ENCODE data around the gene KRTAP3-1.
"Not testable (repeated sequence)": the region's sequence is repeated elsewhere in the genome, so short reads cannot be mapped to it uniquely, and the experiment has no call there.

KRTAP3-1 gene

GRCh38 chr17:41046735-41047465 lies 38.0 kb upstream of the KRTAP3-1 start, which contains the start of gene KRTAP2-1:
KRTAP2-1 (minus strand) TSS chr17:41047316; CDS start chr17:41047267, 49 bp downstream.
- not testable (repeated sequence) for TF ChIP-seq CTCF (IDR thresholded peaks at IDR 0.05)

- no peak for TF ChIP-seq CTCF (IDR thresholded peaks at IDR 0.05)
Observed at GRCh38 chr17:41042953-41043352, 34.0 kb upstream of the KRTAP3-1 start.

DNA sequence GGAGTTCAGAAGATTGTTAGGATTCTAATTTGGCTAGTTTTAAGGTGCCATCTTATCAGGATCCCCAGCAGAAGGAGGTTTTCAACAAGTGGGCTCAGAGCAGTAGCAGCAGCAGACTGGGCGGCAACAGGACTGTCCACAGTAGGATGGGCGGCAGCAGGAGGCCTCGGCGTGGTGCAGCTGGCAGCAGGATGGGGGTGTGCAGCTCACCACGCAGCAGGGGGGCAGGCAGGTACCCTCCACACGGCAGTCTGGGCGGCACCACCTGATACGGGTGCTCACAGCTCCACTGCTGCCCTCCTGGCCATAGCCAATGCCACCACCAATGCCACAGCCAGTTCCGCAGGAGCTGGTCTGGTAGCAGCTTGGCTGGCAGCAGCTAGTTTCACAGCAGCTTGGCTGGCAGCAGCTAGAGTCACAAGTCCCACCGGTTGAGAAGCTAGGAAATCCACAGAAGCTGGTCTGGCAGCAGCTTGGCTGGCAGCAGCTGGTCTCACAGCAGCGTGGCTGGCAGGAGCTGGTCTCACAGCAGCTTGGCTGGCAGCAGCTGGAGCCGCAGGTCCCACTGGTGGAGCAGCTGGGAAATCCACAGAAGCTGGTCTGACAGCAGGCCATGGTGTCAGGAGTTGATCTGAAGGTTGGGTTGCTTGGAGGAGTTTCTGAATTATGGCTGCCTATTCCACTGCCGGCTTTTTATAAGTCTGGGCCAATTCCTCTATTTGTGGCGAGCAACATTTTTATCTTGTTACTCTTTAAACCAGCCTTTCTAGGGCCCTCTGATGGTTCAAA lies 32.0 kb upstream of the KRTAP3-1 start, which contains the start of gene KRTAP1-1:
Gene KRTAP1-1, minus strand, starts transcription at position 668 of the 789 bp plus-strand sequence. Its CDS starts 53 bp downstream, at position 615.
- not testable (repeated sequence) for TF ChIP-seq CTCF (IDR thresholded peaks at IDR 0.05)

DNA sequence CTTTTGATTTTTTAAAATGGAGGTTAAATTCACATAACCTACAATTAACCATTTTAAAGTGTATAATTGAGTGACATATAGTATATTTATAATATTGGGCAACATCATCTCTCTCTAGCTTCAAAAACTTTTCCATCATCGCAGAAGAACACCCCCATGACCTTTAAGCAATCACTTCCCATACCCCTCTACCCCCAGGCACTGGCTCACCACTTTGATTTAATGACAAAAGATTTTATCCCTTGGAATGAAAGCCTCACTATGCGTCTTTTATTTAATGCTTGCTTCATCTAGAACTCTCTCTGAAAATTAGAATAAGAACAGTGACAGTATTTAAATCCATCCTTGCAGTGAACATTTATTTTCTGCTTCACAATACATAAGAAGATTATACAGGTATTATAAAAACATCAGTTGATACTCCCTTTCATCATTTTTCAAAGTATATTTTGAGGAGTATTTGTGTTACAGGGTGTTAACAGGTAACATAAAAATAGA lies 29.0 kb upstream of the KRTAP3-1 start:
- TF ChIP-seq CTCF (IDR thresholded peaks at IDR 0.05), result no peak

DNA sequence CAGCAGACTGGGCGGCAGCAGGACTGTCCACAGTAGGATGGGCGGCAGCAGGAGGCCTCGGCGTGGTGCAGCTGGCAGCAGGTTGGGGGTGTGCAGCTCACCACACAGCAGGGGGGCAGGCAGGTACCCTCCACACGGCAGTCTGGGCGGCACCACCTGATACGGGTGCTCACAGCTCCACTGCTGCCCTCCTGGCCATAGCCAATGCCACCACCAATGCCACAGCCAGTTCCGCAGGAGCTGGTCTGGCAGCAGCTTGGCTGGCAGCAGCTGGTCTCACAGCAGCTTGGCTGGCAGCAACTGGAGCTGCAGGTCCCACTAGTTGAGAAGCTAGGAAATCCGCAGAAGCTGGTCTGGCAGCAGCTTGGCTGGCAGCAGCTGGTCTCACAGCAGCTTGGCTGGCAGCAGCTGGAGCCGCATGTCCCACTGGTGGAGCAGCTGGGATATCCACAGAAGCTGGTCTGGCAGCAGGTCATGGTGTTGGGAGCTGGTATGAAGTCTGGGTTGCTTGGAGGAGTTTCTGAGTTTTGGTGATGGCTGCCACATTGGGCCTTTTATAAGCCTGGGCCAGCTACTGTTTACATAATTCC lies 25.5 kb upstream of the KRTAP3-1 start, which contains the start of gene KRTAP1-3:
Gene KRTAP1-3, minus strand, starts transcription at position 529 of the 590 bp plus-strand sequence. Its CDS starts 53 bp downstream, at position 476.
- not testable (repeated sequence) for TF ChIP-seq CTCF (IDR thresholded peaks at IDR 0.05)

DNA sequence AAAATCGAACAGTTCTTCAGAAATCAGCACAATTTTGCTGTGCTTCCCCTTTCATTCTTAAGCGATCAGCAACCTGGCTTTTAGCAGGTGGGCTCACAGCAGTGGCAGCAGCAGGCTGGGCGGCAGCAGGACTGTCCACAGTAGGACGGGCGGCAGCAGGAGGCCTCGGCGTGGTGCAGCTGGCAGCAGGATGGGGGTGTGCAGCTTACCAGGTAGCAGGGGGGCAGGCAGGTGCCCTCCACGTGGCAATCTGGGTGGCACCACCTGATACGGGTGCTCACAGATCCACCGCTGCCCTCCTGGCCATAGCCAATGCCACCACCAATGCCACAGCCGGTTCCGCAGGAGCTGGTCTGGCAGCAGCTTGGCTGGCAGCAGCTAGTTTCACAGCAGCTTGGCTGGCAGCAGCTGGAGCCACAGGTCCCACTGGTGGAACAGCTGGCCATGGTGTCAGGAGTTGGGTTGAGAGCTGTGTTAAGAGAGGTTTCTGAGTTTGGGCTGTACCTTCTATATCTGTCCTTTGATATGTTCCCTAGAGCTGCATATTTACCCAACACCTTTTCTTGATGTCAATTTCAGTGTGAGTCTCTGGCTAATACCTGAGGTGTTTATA lies 20.8 kb upstream of the KRTAP3-1 start, which contains the start of gene KRTAP1-4:
Gene KRTAP1-4, minus strand, starts transcription at position 563 of the 613 bp plus-strand sequence. Its CDS starts 117 bp downstream, at position 446.
- no peak for TF ChIP-seq CTCF (IDR thresholded peaks at IDR 0.05)
